Measurements from ENCODE around the gene RALA. TPM values are rescaled to one million over a fixed set of nuclear protein-coding genes. Genes with fewer than 3 reads are reported as not detected.

Gene RALA
- total RNA-seq, 1 experiment from 2014 or later, result 27.3 TPM

GRCh38 chr7:39631736-39632308 is 8.4 kb downstream of the RALA start:
- no TSS peak for BruUV-seq (replicated peaks)
- TF ChIP-seq FOSL1 (IDR thresholded peaks at IDR 0.05; ENCODE audit: low read depth), result no peak
- TF ChIP-seq YY1 (IDR thresholded peaks at IDR 0.05; ENCODE audit: extremely low read depth, insufficient replicate concordance, low read depth, low read length), result no peak
- no peak for TF ChIP-seq EGR1 (IDR thresholded peaks at IDR 0.05; ENCODE audit: low read depth)
- TF ChIP-seq JUND (IDR thresholded peaks at IDR 0.05), result no peak
- TF ChIP-seq EZH2phosphoT487 (IDR thresholded peaks at IDR 0.05; ENCODE audit: borderline replicate concordance), result no peak
- TF ChIP-seq SRF (IDR thresholded peaks at IDR 0.05; ENCODE audit: low read depth), result no peak
- no peak for TF ChIP-seq ZBTB33 (IDR thresholded peaks at IDR 0.05; ENCODE audit: extremely low read depth, insufficient replicate concordance, low read length)
- no peak for TF ChIP-seq CBX3 (IDR thresholded peaks at IDR 0.05; ENCODE audit: low read depth)
- TF ChIP-seq MAX (IDR thresholded peaks at IDR 0.05), result no peak
- TF ChIP-seq POLR2AphosphoS5 (IDR thresholded peaks at IDR 0.05; ENCODE audit: low read depth, low read length), result no peak
- TF ChIP-seq RAD21 (IDR thresholded peaks at IDR 0.05; ENCODE audit: low read depth), result no peak
- TF ChIP-seq SP1 (IDR thresholded peaks at IDR 0.05; ENCODE audit: low read depth), result no peak
- TF ChIP-seq ZNF274 (IDR thresholded peaks at IDR 0.05; ENCODE audit: low read depth, low read length), result no peak
- TF ChIP-seq EZH2 (IDR thresholded peaks at IDR 0.05), result no peak
- TF ChIP-seq TCF7L2 (IDR thresholded peaks at IDR 0.05; ENCODE audit: borderline replicate concordance, extremely low read depth, insufficient read depth, insufficient read length), result no peak
- no peak for TF ChIP-seq ELF1 (IDR thresholded peaks at IDR 0.05; ENCODE audit: borderline replicate concordance, low read depth)
- no peak for TF ChIP-seq SIN3A (IDR thresholded peaks at IDR 0.05; ENCODE audit: low read depth)
- no peak for TF ChIP-seq REST (IDR thresholded peaks at IDR 0.05; ENCODE audit: low read depth)
- H3K9me3 ChIP-seq (ENCODE audit: control insufficient read depth in 1 of 2, insufficient read depth in 1 of 2, low read depth in 1 of 2, low read length in 2 of 2), result no peaks in the 10 kb centered on the region
- H2AFZ ChIP-seq (ENCODE audit: low read depth, low read length, poor library complexity, severe bottlenecking), result no peak overlapping the region
- POLR2A ChIA-PET, result no interaction called here
- RAD21 ChIA-PET (ENCODE audit: low non-redundant PET in 1 of 2, low total read pairs in 2 of 2, uncharacterized antibody in 2 of 2, unreplicated experiment in 2 of 2), result no interaction called here
- H3K36me3 ChIP-seq (ENCODE audit: control insufficient read depth in 1 of 2, insufficient read depth in 2 of 2, low read length in 2 of 2), result peaks cover 0 to 5% of the 10 kb centered on the region in 2 experiments; a peak in 1 of 4 replicates
- intact Hi-C loops (cut with micrococcal nuclease), result no loop called here
- H3K27me3 ChIP-seq (ENCODE audit: insufficient read depth, low read length), result no peaks in the 10 kb centered on the region
- H3K4me3 ChIP-seq (replicated peaks in 1 of 2; ENCODE audit: low read depth in 1 of 2, low read length in 2 of 2), result no peak overlapping the region
- peaks cover 94% of the 10 kb centered on the region for H3K79me2 ChIP-seq (ENCODE audit: insufficient read depth, low read length)
- ATAC-seq (no peak), DNase-seq (ENCODE audit: low read depth, low spot score) (no peak)
- H4K20me1 ChIP-seq (ENCODE audit: insufficient read depth), result 0 out of 2 replicates have a peak, but pooled peaks cover 4% of the 10 kb centered on the region
- no peak overlapping the region for H3K4me2 ChIP-seq (ENCODE audit: low read length)
- H3K4me1 ChIP-seq (ENCODE audit: control insufficient read depth in 1 of 2, insufficient read depth in 2 of 2, low read length in 2 of 2), result peaks cover 7 to 8% of the 10 kb centered on the region in 2 experiments
- CTCF ChIA-PET, result no interaction called here
- H3K27ac ChIP-seq (ENCODE audit: low read depth, low read length), result no peak overlapping the region
- no peaks in the 10 kb centered on the region for H3K9me2 ChIP-seq (ENCODE audit: insufficient read depth)
- no peak overlapping the region for H3K9ac ChIP-seq (ENCODE audit: low read length)
